CD14-positive monocyte (primary cell): ENCODE data around the gene POLR2F. TPM values are rescaled to one million over a fixed set of nuclear protein-coding genes. Genes with fewer than 3 reads are reported as not detected.
A peak's percentile ranks its signal among the peaks of the same experiment; 100 is the strongest.

ENCODE experiments used
- DNase-seq, 3 donors: peaks; one replicate each; pipeline ENCODE4 v3.0.0-alpha.2; 2011 to 2022
- H2AFZ ChIP-seq: 2 replicates; pipeline ENCODE4 v1.6.0; 2012; ENCODE audit warnings: mild to moderate bottlenecking, low read depth, low read length, inconsistent platforms; ENCODE audit not compliant: insufficient read depth, poor library complexity, severe bottlenecking
- H3K27ac ChIP-seq, 2 donors: 1 replicate in 1 of 2; 2 replicates in 1 of 2; pipeline ENCODE4 v1.5.1; 2012 to 2013; ENCODE audit warnings: low read length in 2 of 2, control low read depth in 1 of 2, inconsistent platforms in 1 of 2, low read depth in 1 of 2, mild to moderate bottlenecking in 1 of 2
- H3K27me3 ChIP-seq, 2 donors: one replicate each; pipeline versions ENCODE4 v1.6.0 to v1.6.1; 2011 to 2013; ENCODE audit warnings: low read length in 2 of 2; ENCODE audit not compliant: control insufficient read depth in 2 of 2, insufficient read depth in 2 of 2
- H3K36me3 ChIP-seq, 2 donors: replicated peaks in 1 of 2; 1 replicate in 1 of 2; 2 replicates in 1 of 2; pipeline versions ENCODE4 v1.5.1 to v1.6.1; 2012 to 2013; ENCODE audit warnings: low read length in 2 of 2, control low read depth in 1 of 2, inconsistent platforms in 1 of 2, mild to moderate bottlenecking in 1 of 2; ENCODE audit not compliant: insufficient read depth in 2 of 2, control insufficient read depth in 1 of 2
- H3K4me1 ChIP-seq, 2 donors: 1 replicate in 1 of 2; 2 replicates in 1 of 2; pipeline versions ENCODE4 v1.5.1 to v1.6.1; 2012 to 2013; ENCODE audit warnings: low read length in 2 of 2, control low read depth in 1 of 2, inconsistent platforms in 1 of 2, mild to moderate bottlenecking in 1 of 2, moderate library complexity in 1 of 2; ENCODE audit not compliant: insufficient read depth in 2 of 2, control insufficient read depth in 1 of 2
- H3K4me2 ChIP-seq: replicated peaks from 2 replicates; pipeline ENCODE3; 2012; ENCODE audit warnings: low read length, moderate library complexity, mild to moderate bottlenecking; ENCODE audit not compliant: poor library complexity, severe bottlenecking; ENCODE audit errors: extremely low read depth
- H3K4me3 ChIP-seq, 3 experiments: fragments of 200-600 bp in 1 of 3; sonication (generic) in 1 of 3; replicated peaks in 1 of 3; 1 replicate in 2 of 3; 2 replicates in 1 of 3; pipeline ENCODE4 v1.5.1; 2011 to 2013; ENCODE audit warnings: low read length in 3 of 3, mild to moderate bottlenecking in 3 of 3, control low read depth in 2 of 3, low read depth in 2 of 3, inconsistent platforms in 1 of 3, moderate library complexity in 1 of 3
- H3K79me2 ChIP-seq: 2 replicates; pipeline ENCODE4 v1.6.0; 2012; ENCODE audit warnings: mild to moderate bottlenecking, control low read depth, inconsistent platforms, low read length, moderate library complexity; ENCODE audit not compliant: insufficient read depth
- H3K9ac ChIP-seq: 2 replicates; pipeline ENCODE4 v1.6.0; 2017; ENCODE audit warnings: low read length, mild to moderate bottlenecking; ENCODE audit not compliant: insufficient read depth, poor library complexity, severe bottlenecking
- H3K9me3 ChIP-seq, 2 donors: replicated peaks in 1 of 2; 1 replicate in 1 of 2; 2 replicates in 1 of 2; pipeline versions ENCODE4 v1.5.1 to v1.6.1; 2012 to 2013; ENCODE audit warnings: low read length in 2 of 2, control low read depth in 1 of 2; ENCODE audit not compliant: control insufficient read depth in 1 of 2, insufficient read depth in 1 of 2
- H4K20me1 ChIP-seq: 2 replicates; pipeline ENCODE4 v1.6.0; 2012; ENCODE audit warnings: mild to moderate bottlenecking, low read length, control low read depth, moderate library complexity; ENCODE audit not compliant: insufficient read depth
- H3K27ac Mint-ChIP-seq, 7 donors: one replicate each; pipeline ENCODE4 v1.8.0; 2020; ENCODE audit warnings: mild to moderate bottlenecking in 7 of 7, mixed read lengths in 7 of 7, moderate library complexity in 6 of 7, inconsistent platforms in 2 of 7
- H3K27me3 Mint-ChIP-seq, 3 donors: one replicate each; pipeline ENCODE4 v1.8.0; 2021 to 2022; ENCODE audit warnings: low read depth in 3 of 3, mild to moderate bottlenecking in 3 of 3, mixed read lengths in 3 of 3, moderate library complexity in 3 of 3, inconsistent platforms in 1 of 3
- H3K36me3 Mint-ChIP-seq, 2 donors: one replicate each; pipeline ENCODE4 v1.8.0; 2020; ENCODE audit warnings: mixed read lengths in 2 of 2, inconsistent platforms in 1 of 2, mild to moderate bottlenecking in 1 of 2
- H3K4me1 Mint-ChIP-seq: one replicate; pipeline ENCODE4 v1.8.0; 2020; ENCODE audit warnings: mild to moderate bottlenecking, mixed read lengths
- H3K4me3 Mint-ChIP-seq, 2 donors: one replicate each; pipeline ENCODE4 v1.8.0; 2020; ENCODE audit warnings: mild to moderate bottlenecking in 2 of 2, mixed read lengths in 2 of 2, moderate library complexity in 1 of 2
- H3K9me3 Mint-ChIP-seq, 7 donors: one replicate each; pipeline ENCODE4 v1.8.0; 2020 to 2022; ENCODE audit warnings: mixed read lengths in 7 of 7, mild to moderate bottlenecking in 6 of 7, moderate library complexity in 6 of 7, inconsistent platforms in 2 of 7
- CTCF ChIP-seq: fragments of 200-600 bp; IDR thresholded peaks from one replicate; pipeline ENCODE4 v1.8.0; 2022; ENCODE audit warnings: antibody characterized with exemption, mild to moderate bottlenecking
- WGBS: methylation state at CpG from one replicate; pipeline ENCODE4 v1.1.5; 2013; ENCODE audit warnings: missing lambda C conversion rate; ENCODE audit not compliant: insufficient coverage; 5-methylcytosine and 5-hydroxymethylcytosine counted together
- intact Hi-C, 2 donors: fragments of 100-400 bp; cut with micrococcal nuclease; formaldehyde crosslinking; loops; one replicate each; pipeline versions ENCODE4 v1.15.0 to v1.15.1; 2023
- polyA plus RNA-seq, 3 donors: library from polyadenylated mRNA; depleted of rRNA in 1 of 3; unstranded in 2 of 3; stranded (reverse) in 1 of 3; fragments of 300-500 nt in 2 of 3; fragments of >200 nt in 1 of 3; fragmentation: Illumina TruSeq in 2 of 3; gene quantifications; 1 replicate in 2 of 3; 2 replicates in 1 of 3; pipeline ENCODE4 v1.2.3, GENCODE V29; 2012 to 2021

Gene POLR2F
- polyA plus RNA-seq, 3 donors = 45.4 to 182 (median 143) TPM

- H3K27ac Mint-ChIP-seq = peak overlapping the region in 1 of 7 donors; percentile 49
- H3K9me3 Mint-ChIP-seq = no peaks in the 10 kb centered on the region
- Histone ChIP-seq H2AFZ (no peak overlapping the region), H3K27me3 (no peaks in the 10 kb centered on the region), H3K4me2 (no peak overlapping the region), H3K36me3 (peaks cover 32 to 44% of the 10 kb centered on the region in 2 donors), H3K4me1 (peaks cover 7 to 9% of the 10 kb centered on the region in 2 donors), H4K20me1 (no peaks in the 10 kb centered on the region), H3K9ac (no peak overlapping the region), H3K79me2 (no peaks in the 10 kb centered on the region), H3K27ac (no peak overlapping the region), H3K4me3 (no peak overlapping the region), H3K9me3 (no peaks in the 10 kb centered on the region)
- H3K4me3 Mint-ChIP-seq = no peak overlapping the region
- DNase-seq = no peak
- 100% methylated on average over 2 of the region's 4 CpGs for WGBS
- intact Hi-C loops = no loop called here
- TF ChIP-seq CTCF = no peak
- peaks cover 32 to 57% of the 10 kb centered on the region in 2 donors for H3K36me3 Mint-ChIP-seq
- peaks cover 5% of the 10 kb centered on the region for H3K4me1 Mint-ChIP-seq
- H3K27me3 Mint-ChIP-seq = peaks cover 0 to 2% (median 2%) of the 10 kb centered on the region in 3 donors
Measured at GRCh38 chr22:37923927-37924326, 29.6 kb upstream of the POLR2F start.

- Histone ChIP-seq H3K36me3 (peaks cover 37 to 44% of the 10 kb centered on the region in 2 donors), H3K27ac (no peak overlapping the region), H3K4me3 (no peak overlapping the region), H3K4me1 (peaks cover 7 to 9% of the 10 kb centered on the region in 2 donors), H4K20me1 (no peaks in the 10 kb centered on the region), H3K9ac (no peak overlapping the region), H2AFZ (no peak overlapping the region), H3K9me3 (no peaks in the 10 kb centered on the region), H3K27me3 (no peaks in the 10 kb centered on the region), H3K79me2 (no peaks in the 10 kb centered on the region), H3K4me2 (no peak overlapping the region)
- H3K27ac Mint-ChIP-seq = no peak overlapping the region
- intact Hi-C loops = no loop called here
- DNase-seq = no peak
- no peaks in the 10 kb centered on the region for H3K9me3 Mint-ChIP-seq
- WGBS = 100% methylated on average over 11 of the region's 18 CpGs
- H3K4me1 Mint-ChIP-seq = peaks cover 5% of the 10 kb centered on the region
- H3K4me3 Mint-ChIP-seq = no peak overlapping the region
- H3K36me3 Mint-ChIP-seq = peaks cover 37 to 60% of the 10 kb centered on the region in 2 donors
- peaks cover 0 to 2% (median 2%) of the 10 kb centered on the region in 3 donors for H3K27me3 Mint-ChIP-seq
- no peak for TF ChIP-seq CTCF
Measured at GRCh38 chr22:37924386-37925065, 29.0 kb upstream of the POLR2F start.
